HG02885 (cell line): ENCODE measurements around the gene SLC37A1.

ENCODE experiments used
- ATAC-seq: cut with Tn5 transposase; IDR thresholded peaks from one replicate; pipeline ENCODE4 v1.9.1; 2021; ENCODE audit warnings: mild to moderate bottlenecking; ENCODE audit not compliant: unreplicated experiment, poor library complexity

Gene SLC37A1

GRCh38 chr21:42582787-42583476, 69.3 kb downstream of the SLC37A1 start:
- ATAC-seq, result no peak

DNA sequence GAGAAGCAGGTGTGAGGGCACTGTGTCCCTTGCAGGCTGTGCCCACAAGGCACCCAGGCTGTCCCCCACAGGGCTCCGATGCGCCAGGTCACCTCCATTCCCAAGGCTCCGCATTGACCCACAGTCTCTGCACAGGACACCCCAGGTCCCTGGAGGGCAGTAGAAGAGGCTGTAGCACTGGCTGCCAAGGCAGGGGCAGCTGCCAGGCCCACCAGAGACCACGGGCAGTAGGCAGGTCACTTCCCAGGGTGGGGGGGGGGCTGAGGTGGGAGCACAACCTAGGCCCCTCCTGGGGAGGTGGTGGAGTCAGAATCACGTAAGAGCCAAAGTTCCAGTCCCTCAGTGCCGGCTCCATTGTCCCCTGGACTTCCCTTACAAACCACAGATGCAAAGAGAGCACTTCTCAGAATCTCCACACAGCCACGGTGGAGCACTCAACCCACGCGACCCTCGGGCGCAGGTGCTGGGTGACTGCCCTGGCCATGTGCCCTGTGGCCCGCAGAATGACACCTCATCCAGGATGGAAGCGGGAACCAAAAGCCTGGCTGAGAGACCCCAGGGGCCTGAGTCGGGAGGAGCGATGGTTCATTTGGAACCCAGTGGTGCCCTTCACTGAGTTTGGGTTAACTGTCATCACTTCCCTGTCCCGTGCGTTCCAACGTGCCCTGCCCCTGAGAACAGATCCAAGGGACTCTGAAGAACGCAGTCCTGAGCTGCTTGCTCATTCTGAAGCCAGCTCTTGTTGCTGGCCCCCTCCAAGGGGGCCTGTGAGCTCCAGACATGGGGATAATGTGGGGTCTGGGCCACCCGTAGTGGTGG, 70.0 kb downstream of the SLC37A1 start:
- no peak for ATAC-seq

- no peak for ATAC-seq
Measured at GRCh38 chr21:42584296-42584641, 70.6 kb downstream of the SLC37A1 start.

DNA sequence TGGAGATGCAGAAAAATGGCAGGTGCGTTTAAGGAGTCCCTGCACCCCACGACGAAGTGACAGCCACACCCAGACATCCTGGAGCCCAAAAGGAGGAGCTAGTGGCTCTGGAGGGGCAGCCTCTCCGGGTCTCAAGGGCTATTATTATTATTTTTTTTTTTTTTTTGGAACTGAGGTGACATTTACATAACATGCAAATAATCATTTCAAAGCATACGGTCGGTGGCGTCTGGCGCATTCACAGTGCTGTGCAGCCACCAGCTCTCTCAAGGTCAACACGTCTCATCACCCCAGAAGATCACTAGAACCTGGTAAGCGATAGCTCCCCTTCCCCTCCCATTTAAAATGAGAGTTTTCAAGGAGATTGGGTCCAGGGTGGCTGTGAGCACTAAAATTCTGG, 72.2 kb downstream of the SLC37A1 start:
- no peak for ATAC-seq

GRCh38 chr21:42586406-42586805, 72.8 kb downstream of the SLC37A1 start:
- ATAC-seq, result no peak

GRCh38 chr21:42587036-42587435, 73.4 kb downstream of the SLC37A1 start:
- no peak for ATAC-seq

- no peak for ATAC-seq
Measured at GRCh38 chr21:42590431-42591131, 76.9 kb downstream of the SLC37A1 start.

- ATAC-seq, result no peak
Measured at GRCh38 chr21:42591170-42591869, 77.7 kb downstream of the SLC37A1 start.

- no peak for ATAC-seq
Measured at GRCh38 chr21:42592156-42592820, 78.6 kb downstream of the SLC37A1 start.

DNA sequence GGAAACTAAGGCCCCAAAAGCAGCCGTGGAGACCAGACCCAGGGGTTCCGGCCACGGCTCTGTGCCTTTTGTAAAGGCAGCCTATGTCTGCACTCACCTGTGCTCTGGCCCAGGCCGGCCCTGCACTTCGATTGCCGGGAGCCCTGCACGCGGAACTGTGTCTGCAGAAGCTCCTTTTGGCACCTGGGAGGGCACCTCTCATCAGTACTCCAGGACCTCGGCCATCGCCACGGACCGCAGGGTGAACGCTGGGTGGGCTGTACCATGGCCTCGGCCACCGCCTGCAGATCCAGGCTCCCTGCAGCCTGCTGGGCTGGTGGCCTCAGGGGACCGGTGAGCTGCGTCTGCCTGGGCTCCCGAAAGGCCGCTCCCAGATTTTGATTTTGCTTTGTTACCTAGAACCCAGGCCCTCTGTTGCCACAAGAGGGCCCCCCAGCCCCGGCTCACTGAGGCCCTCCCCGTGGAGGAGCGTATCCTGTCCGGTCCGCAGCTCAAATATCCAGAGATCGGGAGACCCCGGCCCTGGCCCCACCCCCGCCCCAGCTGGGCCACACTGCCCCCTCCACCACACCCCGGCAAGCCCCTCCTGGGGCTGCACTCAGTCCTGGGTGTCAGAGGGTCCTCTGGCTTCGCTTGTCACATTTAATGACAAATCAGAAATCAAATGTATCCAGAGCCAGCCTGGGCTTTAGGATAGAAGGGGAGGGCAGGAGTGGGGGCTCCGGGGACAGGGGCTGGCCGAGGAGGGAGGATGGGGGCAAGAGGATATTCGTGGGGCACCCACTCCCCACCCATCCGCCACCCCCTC, 79.6 kb downstream of the SLC37A1 start:
- no peak for ATAC-seq

DNA sequence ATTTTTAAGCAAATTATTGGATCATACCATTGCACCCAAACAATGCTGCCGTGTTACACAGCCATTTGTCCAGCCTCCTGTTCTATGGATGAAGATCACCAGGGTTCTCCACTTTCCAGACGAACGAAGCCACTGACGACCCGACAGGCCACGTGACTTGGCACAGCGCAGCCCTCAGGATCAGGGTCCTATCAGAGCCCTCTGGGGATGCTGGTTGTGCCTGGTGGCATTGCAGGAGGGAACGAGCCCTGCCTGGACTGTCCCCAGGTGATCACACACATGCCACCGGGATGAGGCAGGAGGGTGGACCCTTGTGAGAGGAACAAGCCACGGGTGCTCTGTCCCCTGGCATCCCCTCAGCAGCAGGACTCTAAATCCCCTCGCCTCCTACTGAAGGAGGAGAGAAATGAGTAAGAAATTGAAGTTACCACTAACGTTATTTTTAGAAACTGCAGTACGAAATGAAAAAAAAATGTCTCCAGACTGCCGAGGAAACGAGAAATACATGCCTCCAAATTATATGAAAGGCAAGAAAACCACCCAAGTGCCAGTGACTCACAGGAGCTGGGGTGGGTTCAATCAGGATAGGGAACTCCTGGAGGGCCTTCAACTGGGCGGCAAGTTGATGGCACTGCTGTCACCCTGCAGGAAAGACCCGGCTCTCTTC, 81.1 kb downstream of the SLC37A1 start:
- ATAC-seq, result no peak

GRCh38 chr21:42595283-42596187, 81.9 kb downstream of the SLC37A1 start:
- ATAC-seq, result no peak

DNA sequence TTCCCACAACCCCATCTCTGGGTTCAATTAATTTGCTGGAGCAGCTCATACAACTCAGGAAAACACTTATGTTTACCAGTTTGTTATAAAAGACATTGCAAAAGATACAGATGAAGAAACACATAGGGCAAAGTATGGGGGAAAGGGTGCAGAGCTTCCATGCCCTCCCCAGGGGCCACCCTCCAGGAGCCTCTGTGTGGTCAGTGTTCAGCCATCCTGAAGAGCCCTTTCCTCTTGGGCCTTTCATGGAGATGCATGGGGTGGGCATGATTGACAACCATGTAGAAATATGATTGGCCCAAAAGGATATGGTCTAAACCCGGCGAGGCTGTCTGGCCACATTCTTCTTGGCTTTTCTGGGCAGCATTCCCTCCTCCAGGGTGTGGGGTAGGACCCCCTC, 83.0 kb downstream of the SLC37A1 start:
- no peak for ATAC-seq

- ATAC-seq, result no peak
Measured at GRCh38 chr21:42597487-42598158, 84.0 kb downstream of the SLC37A1 start.

GRCh38 chr21:42598159-42598735, 84.6 kb downstream of the SLC37A1 start:
- ATAC-seq, result no peak

DNA sequence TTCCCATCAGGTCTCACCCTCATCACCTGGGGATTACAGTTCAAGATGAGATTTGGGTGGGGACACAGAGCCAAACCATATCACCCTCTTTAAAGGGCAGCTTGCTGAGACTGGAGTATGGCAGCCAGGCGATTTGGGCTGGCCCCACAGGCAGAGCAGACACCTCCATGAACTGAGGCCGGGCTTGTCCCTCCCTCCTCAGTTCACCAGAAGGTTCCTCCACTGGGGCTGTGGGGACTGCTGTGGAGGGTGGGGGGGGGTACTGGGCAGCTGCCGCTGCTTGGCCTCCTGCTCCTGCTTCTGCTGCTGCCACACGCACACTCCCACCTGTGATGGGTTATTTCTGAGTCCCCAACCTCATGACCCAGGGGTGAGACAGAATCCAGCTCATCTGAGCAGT, 85.8 kb downstream of the SLC37A1 start:
- no peak for ATAC-seq

DNA sequence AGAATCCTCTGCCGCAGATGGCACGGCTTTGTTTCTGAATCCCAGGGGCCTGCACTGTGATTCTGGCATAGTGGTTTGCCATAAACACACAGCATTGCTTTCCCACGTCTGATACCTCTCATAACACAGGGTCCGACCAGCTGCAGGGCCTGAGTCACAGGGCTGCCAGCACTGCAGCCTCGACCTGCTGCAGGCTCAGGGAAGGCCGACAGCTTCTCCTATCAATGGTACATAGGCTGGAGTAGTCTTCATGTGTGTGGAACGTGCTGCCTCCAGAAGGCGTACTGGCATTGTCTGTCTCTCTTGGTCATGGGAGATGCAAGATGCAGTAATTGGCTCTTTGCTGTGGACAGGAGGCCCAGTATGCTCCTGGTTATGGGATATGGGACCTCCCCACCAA, 86.3 kb downstream of the SLC37A1 start:
- no peak for ATAC-seq
